WI38 (cell line): ENCODE results near the gene SYCP2.
A peak's percentile ranks its signal among the peaks of the same experiment; 100 is the strongest.

ENCODE experiments used
- H3K4me3 ChIP-seq: 2 replicates; pipeline ENCODE4 v1.5.1; 2011; ENCODE audit warnings: low read depth, mild to moderate bottlenecking, control low read depth, low read length
- CTCF ChIP-seq: IDR thresholded peaks from 2 replicates; pipeline ENCODE4 v1.5.1; 2012; ENCODE audit warnings: low read depth, mild to moderate bottlenecking, control low read depth, low read length

The SYCP2 gene

GRCh38 chr20:59949911-59950310 is 16.5 kb upstream of the SYCP2 start:
- no peak for TF ChIP-seq CTCF
- H3K4me3 ChIP-seq: no peak overlapping the region

GRCh38 chr20:59948828-59949720 is 15.6 kb upstream of the SYCP2 start:
- peak; percentile 42; the same call in 1 of the 2 replicates for TF ChIP-seq CTCF
- H3K4me3 ChIP-seq: no peak overlapping the region

- H3K4me3 ChIP-seq: no peak overlapping the region
- TF ChIP-seq CTCF: no peak
These were observed 14.8 kb upstream of the SYCP2 start for GRCh38 chr20:59948212-59948611.

GRCh38 chr20:59947376-59947775 is 13.9 kb upstream of the SYCP2 start:
- H3K4me3 ChIP-seq: no peak overlapping the region
- TF ChIP-seq CTCF: no peak

GRCh38 chr20:59945731-59946130 is 12.3 kb upstream of the SYCP2 start:
- TF ChIP-seq CTCF: no peak
- H3K4me3 ChIP-seq: no peak overlapping the region

- no peak overlapping the region for H3K4me3 ChIP-seq
- TF ChIP-seq CTCF: no peak
These were observed 11.7 kb upstream of the SYCP2 start for GRCh38 chr20:59945175-59945574.

GRCh38 chr20:59944726-59945125 is 11.3 kb upstream of the SYCP2 start:
- no peak overlapping the region for H3K4me3 ChIP-seq
- no peak for TF ChIP-seq CTCF
